Activated CD4-positive, CD25-positive, alpha-beta regulatory T cell treated with anti-CD3 and anti-CD28 coated beads, Interleukin-2, amount 50 U/mL, for 72 hours (primary cell): ENCODE measurements around the gene TUT1.
"Not testable (repeated sequence)": the region's sequence is repeated elsewhere in the genome, so short reads cannot be mapped to it uniquely, and the experiment has no call there.

ENCODE experiments used
- DNase-seq: peaks from one replicate; pipeline ENCODE4 v3.0.0; 2021

Gene TUT1

GRCh38 chr11:62555464-62556107, 35.7 kb downstream of the TUT1 start:
- no peak for DNase-seq

DNA sequence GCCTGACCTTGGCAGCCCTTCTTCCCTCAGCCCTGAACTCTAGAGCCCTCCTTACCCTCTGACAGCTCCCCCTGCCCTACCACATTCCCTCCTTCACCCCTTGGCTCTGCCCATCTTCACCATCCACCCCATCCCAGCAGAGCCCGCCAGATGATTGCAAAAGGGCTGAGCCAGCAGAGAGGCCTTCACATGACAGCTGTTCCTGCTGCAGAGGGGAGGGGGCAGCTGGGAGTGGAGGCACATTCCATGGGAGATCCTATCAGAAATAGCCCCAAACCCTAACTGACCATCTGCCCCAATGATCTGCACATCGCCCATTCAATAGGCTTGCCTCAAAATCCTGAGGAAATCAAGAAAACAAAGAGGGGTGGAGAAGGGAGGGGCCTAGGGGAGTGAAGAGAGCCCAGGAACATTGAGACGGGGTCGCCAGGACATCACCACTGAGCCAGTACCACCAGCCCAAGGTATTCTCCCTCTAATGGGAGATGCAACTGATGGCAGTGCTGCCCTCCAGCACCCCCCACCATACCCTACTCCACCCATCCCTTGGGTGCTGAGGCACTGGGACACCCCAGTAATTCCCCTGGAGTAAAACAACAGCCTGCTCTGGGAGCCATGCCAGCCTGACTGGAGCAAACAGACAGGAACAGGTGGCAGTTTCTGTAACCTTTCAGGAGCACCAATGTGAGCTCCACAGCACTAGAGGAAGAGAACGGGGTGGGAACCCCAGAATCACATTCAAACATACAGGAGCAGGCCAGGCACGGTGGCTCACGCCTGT, 36.7 kb downstream of the TUT1 start:
- DNase-seq = no peak

- DNase-seq = no peak
Observed at GRCh38 chr11:62553839-62554361, 37.4 kb downstream of the TUT1 start.

DNA sequence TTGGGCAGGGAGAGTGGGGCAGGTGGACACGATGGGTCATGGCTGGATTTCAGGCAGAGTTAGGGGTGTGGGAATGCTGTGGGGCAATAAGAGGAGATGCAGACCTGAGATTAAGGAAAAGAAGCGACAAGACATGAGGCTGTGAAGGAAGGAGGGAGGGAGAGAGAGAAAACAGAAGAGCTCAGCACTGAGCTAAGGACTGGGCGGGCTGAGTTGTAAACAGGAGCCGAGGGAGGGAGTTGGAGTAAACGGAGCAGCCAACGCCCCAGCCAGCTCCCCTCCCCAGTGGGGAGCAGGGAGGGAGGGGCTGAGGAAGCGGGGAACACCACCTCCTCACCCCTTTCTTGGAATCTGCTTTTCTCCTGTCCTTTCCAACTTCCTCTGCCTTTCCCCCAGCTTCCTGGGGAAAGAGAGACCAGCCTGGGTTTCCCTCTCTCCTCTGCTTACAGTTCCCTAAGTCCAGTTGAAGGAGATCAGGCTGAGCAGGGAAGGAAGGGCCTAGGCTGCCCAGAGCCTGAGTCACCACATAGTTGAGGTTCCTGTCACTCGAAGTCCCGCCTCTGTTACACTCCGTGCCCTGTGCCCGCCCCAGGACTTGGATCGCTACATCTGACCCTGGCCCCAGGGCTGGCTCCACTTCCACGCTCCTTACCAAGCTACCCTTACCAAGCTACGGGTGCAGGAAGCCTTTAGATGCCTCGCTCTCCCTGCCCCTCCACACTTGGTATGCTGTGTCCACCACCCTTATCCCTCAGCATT, 38.1 kb downstream of the TUT1 start:
- DNase-seq = no peak

DNA sequence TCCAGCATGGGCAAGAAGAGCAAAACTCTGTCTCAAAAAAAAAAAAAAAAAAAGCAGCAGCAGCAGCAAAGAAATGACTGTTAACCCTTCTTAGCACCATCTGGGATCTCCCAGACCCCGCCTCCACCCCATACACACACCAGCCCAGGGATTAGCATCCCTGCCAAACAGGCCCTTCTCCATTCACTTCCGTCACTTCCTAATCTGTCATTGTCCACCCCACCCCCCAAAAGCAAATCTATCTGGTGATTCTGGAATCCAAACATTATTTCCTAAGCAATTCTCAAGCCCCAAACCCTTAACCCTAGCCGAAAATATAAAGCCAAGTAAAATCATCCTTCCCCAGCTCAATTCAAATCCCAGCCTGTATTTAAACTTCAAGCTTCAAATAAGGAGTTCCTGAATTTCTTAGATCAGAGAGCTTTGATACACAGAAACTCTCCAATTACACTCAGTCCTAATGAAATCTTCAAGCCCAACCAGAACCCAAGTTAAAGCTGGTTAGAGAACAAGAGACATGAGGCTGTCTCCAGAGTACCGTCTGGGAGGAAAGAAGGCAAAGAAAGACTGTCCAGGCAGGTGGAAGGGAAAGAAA, 38.7 kb downstream of the TUT1 start:
- DNase-seq = no peak

- DNase-seq = not testable (repeated sequence)
Observed at GRCh38 chr11:62550478-62550877, 40.8 kb downstream of the TUT1 start.

DNA sequence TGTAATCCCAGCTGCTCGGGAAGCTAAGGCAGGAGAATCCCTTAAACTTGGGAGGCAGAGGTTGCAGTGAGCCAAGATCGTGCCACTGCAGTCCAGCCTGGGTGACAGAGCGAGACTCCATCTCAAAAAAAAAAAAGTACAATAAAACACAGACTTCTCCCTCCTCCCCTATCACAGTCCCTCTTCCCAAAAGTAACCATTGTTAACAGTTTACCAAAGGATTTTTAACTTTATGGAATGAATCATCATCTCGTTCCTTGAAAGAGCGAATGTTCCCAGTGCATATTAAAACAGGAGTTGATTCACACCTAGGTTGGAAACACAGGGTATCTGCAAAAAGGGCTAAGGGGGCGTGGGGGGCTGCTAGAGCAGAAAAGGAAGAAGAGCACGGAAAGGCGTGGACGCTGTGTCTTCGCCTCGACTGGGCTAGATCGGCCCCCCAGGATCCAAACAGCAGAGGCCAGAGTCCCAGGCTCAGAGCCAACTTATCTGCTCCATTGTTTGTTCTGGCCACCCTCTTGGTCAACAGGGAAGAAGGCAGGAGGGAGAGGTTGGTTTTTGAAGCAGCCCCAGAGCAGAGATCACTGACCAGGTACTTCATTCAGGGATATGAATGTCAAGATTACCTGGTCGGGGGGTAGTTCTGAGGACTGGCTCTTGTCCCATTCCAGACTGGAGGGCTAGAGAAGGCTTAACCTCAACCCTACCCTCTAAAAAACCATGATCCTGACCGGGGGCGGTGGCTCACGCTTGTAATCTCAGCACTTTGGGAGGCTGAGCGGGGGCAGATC, 42.6 kb downstream of the TUT1 start:
- no peak for DNase-seq

DNA sequence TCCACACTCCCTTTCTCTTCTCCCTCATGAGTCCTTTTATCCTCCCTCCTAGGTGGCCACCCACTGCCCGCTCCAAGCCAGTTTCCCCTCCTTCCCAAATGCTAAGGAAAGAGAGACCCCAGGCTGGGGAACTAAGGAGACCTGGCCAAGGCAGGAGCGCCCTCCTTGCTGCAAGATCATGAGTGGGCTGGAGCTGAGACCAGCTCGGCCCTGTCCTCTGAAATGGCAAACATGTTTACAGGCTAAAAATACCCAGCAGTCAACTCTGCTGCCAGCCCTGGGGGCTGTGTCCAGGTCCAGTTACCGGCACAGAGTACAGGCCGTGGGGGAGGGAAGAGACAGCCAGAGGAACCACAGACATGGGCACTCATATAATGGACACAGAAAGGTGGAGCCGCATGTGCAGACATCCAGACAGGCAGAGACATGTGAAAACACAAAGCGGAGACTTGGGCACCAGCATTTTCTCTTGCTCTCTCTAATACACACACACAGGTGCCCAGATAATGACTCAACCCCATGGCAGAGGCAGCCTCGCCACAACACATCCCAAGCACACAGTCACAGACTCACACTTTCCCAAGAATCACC, 43.5 kb downstream of the TUT1 start:
- no peak for DNase-seq

DNA sequence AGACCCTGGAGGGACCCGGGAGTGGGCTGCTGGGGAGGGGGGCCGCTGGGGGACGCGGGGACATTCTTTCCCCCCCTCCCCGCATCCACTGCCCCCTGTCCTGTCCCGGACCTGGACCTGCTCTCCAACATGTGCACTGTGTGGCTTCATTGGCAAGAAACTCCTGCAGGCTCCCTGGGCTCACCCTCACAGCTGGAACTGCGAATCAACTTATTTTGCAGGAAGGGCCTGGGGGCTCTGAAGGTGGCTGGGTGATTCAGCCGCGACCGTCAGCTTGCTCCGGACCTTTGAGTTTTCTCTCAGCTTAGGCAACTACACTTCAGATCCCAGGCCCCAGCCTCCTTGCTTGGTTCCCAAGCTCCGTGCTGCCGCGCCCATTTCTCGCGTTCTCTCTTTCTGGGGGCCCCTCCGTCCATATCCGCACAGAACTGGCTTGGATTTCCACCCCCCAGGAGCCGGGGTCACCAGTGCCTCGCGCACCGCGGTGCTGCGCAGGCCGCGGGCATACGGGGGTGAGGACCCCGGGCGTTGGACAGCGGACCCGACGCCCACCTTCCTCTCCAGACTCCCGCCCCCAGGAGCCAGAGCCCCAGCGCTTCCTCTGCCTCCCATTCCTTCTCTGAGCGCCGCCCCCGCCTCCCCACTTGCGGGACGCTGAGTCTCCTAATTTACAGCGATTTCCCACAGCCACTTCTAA, 44.2 kb downstream of the TUT1 start:
- no peak for DNase-seq

- DNase-seq = peak; percentile 75
Observed at GRCh38 chr11:62546244-62546928, 44.9 kb downstream of the TUT1 start, which contains the start of gene AHNAK. Gene AHNAK (minus strand): TSS chr11:62546806. CDS start chr11:62536098, 10,708 bp downstream.

GRCh38 chr11:62545437-62546243, 45.7 kb downstream of the TUT1 start:
- peak; percentile 59 for DNase-seq

GRCh38 chr11:62544581-62545436, 46.5 kb downstream of the TUT1 start:
- no peak for DNase-seq

DNA sequence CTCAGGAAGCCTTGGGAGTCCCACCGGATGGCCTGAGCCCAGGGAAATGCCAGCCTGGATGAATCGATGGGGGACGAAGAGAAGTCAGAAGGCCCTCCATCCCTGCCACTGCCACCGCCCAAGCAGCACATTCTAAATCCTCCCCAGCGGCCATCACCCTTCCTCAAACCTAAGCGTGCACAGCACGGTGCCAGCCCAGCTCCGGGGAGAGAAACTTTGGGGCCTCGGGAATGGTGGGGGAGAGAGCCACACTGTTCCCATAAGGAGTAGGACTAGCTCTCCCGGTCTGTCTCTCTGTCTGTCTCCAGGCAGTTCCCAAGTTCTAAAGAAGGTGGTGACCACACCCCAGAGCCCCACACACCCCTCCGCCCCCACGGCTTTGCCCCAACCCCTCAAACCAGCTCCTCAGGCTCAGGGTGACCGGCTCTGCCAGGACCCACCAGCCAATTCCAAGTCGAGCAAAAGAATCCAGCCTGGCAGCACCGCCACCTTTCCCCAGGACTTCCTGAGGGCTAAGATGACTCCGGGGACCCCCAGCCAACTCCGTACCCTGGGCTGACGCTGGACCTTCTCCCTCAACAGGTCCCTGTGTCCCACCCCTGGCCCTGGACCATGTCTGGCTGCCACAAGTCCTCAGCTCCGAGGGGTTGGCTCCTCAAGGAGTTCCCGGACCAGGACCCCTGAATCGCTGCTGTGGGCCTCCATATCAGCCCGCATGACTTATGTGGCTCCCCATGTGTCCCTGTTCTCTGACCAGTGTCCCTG, 47.5 kb downstream of the TUT1 start:
- DNase-seq = no peak

- DNase-seq = peak; percentile 80
Observed at GRCh38 chr11:62542750-62543567, 48.4 kb downstream of the TUT1 start.

- no peak for DNase-seq
Observed at GRCh38 chr11:62542111-62542745, 49.1 kb downstream of the TUT1 start.
